Cardiac muscle cell (in vitro differentiated cells and primary cell): ENCODE data around the gene ZBTB40. TPM values are rescaled to one million over a fixed set of nuclear protein-coding genes. Genes with fewer than 3 reads are reported as not detected.
A peak's percentile ranks its signal among the peaks of the same experiment; 100 is the strongest.

Experiments used
- DNase-seq, 2 donors: peaks; one replicate each; pipeline versions ENCODE4 v3.0.0 to v3.0.0-alpha.2; 2010 to 2017; ENCODE audit warnings: low read depth in 1 of 2, low spot score in 1 of 2
- H3K27ac ChIP-seq: fragments of 200-600 bp; sonication (generic); 2 replicates; pipeline ENCODE4 v1.5.1; 2016
- H3K27me3 ChIP-seq: fragments of 200-600 bp; sonication (generic); 2 replicates; pipeline ENCODE4 v1.6.0; 2016; ENCODE audit warnings: control low read depth
- H3K36me3 ChIP-seq: fragments of 200-600 bp; sonication (generic); 2 replicates; pipeline ENCODE4 v1.5.1; 2016; ENCODE audit warnings: control low read depth
- H3K4me1 ChIP-seq: fragments of 200-600 bp; sonication (generic); 2 replicates; pipeline ENCODE4 v1.8.1; 2017; ENCODE audit warnings: low read depth, mild to moderate bottlenecking, mixed run types
- H3K4me3 ChIP-seq: fragments of 200-600 bp; sonication (generic); 2 replicates; pipeline ENCODE4 v1.5.1; 2016; ENCODE audit warnings: mild to moderate bottlenecking
- H3K9me3 ChIP-seq: fragments of 200-600 bp; sonication (generic); 2 replicates; pipeline ENCODE4 v1.5.1; 2017; ENCODE audit warnings: low read depth, mild to moderate bottlenecking, control low read depth
- CTCF ChIP-seq: IDR thresholded peaks from 2 replicates; pipeline ENCODE4 v1.5.1; 2012; ENCODE audit warnings: low read depth, mild to moderate bottlenecking, low read length
- polyA plus RNA-seq: library from polyadenylated mRNA; unstranded; fragments of >200 nt; fragmentation: Nextera tagmentation; extraction: Ambion mirVana; gene quantifications from 2 replicates; pipeline ENCODE4 v1.2.1, GENCODE V29; 2016
- total RNA-seq: library from RNA; depleted of rRNA; stranded (reverse); fragments of >200 nt; gene quantifications from 2 replicates; pipeline ENCODE4 v1.2.3, GENCODE V29; 2016

The ZBTB40 gene
- total and polyA plus RNA-seq, 2 experiments from 2014 or later, result 8.3 to 18.1 TPM

GRCh38 chr1:22553104-22553880 is 101.6 kb downstream of the ZBTB40 start:
- TF ChIP-seq CTCF, result no peak
- DNase-seq, result no peak
- Histone ChIP-seq H3K27me3 (peaks cover 8% of the 10 kb centered on the region), H3K4me1 (peaks cover 12% of the 10 kb centered on the region), H3K9me3 (no peaks in the 10 kb centered on the region), H3K36me3 (no peaks in the 10 kb centered on the region), H3K27ac (no peak overlapping the region), H3K4me3 (no peak overlapping the region)

GRCh38 chr1:22553991-22554522 is 102.4 kb downstream of the ZBTB40 start:
- H3K4me1 ChIP-seq, result peaks cover 12% of the 10 kb centered on the region
- H3K27me3 ChIP-seq, result peaks cover 8% of the 10 kb centered on the region
- H3K36me3 ChIP-seq, result no peaks in the 10 kb centered on the region
- H3K9me3 ChIP-seq, result no peaks in the 10 kb centered on the region
- no peak for DNase-seq
- no peak for TF ChIP-seq CTCF
- no peak overlapping the region for H3K4me3 ChIP-seq
- H3K27ac ChIP-seq, result no peak overlapping the region

DNA sequence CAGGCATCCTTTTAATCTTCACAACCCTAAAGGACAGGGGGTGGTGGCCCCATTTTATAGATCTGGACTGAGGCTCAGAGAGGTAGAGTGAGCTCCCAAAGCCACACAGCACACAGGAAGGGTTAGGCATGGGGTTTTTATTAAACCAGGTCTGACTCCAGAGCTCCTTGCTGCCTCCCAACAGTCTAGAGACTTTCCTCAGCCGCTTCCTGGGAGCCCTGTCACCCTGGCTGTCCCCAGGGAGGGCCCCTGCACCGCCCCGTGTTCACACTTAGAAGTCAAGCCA is 103.7 kb downstream of the ZBTB40 start:
- no peak for DNase-seq
- no peak for TF ChIP-seq CTCF
- Histone ChIP-seq H3K4me1 (peaks cover 12% of the 10 kb centered on the region), H3K36me3 (no peaks in the 10 kb centered on the region), H3K9me3 (no peaks in the 10 kb centered on the region), H3K27ac (no peak overlapping the region), H3K27me3 (peaks cover 16% of the 10 kb centered on the region), H3K4me3 (no peak overlapping the region)

DNA sequence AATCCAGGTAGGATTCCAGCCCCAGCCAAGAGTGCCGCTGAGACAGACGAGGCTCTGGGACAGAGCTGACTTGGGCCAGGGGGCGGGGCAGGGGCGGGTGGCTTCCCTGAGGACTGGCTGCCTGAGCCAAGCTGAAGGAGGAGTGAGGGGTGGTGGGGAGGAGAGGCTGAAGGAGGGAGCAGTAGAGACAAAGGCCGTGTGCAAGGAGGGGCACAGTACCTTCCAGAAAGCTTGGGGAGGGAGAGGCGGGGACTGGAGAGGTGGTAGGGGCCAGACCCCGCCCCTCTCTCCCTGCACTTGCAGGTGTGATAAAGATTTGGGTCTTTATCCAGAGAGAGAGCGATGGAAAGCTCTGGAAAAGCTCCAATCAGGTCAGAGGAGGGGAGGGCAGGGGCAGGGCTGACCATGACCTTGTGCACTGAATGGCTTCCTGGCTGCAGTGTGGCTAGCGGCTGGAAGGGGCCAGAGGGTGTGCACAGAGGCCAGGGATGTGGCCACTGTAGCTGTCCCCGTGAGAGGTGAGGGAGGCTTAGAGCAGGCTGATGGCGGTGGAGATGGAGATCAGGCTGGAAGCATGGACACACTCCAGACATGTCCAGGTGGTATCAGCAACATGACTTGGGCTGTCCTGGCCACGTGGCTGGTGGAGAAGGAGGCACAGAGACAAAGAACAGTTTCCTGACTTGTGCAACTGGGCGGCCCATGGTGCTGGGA is 104.9 kb downstream of the ZBTB40 start:
- TF ChIP-seq CTCF, result no peak
- DNase-seq, result peak in 1 of 2 donors; percentile 37
- Histone ChIP-seq H3K4me3 (no peak overlapping the region), H3K27ac (no peak overlapping the region), H3K4me1 (peaks cover 12% of the 10 kb centered on the region), H3K36me3 (no peaks in the 10 kb centered on the region), H3K27me3 (peaks cover 28% of the 10 kb centered on the region), H3K9me3 (no peaks in the 10 kb centered on the region)

- H3K4me1 ChIP-seq, result peaks cover 8% of the 10 kb centered on the region
- TF ChIP-seq CTCF, result no peak
- no peak overlapping the region for H3K27ac ChIP-seq
- peak; percentile 8 to 30 for DNase-seq
- H3K36me3 ChIP-seq, result no peaks in the 10 kb centered on the region
- no peaks in the 10 kb centered on the region for H3K9me3 ChIP-seq
- no peak overlapping the region for H3K4me3 ChIP-seq
- H3K27me3 ChIP-seq, result peaks cover 37% of the 10 kb centered on the region
Observed at GRCh38 chr1:22557341-22557950, 105.8 kb downstream of the ZBTB40 start.
